Measurements from ENCODE around the gene KAT6B.

The KAT6B gene

DNA sequence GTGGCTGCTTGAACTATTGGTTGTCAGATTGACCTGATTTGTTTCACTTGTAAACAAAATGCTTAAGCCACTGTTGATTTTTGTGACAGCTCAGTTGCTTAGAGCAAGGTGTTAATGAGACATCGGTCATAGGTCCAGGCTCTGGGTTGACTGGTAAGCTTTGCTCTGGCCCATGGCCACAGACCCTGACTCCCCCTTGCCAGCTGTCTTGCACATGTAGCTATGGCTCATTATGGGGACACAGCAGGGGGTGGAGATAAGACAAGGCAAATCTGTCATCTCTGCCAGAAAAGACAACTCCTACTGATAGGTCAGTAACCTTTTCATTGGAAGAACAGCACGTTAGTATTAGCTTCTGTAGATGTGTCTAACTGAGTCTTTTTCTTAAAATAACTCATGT lies 95.3 kb downstream of the KAT6B start:
- peak; percentile 67 for DNase-seq (ENCODE audit: low spot score)

DNA sequence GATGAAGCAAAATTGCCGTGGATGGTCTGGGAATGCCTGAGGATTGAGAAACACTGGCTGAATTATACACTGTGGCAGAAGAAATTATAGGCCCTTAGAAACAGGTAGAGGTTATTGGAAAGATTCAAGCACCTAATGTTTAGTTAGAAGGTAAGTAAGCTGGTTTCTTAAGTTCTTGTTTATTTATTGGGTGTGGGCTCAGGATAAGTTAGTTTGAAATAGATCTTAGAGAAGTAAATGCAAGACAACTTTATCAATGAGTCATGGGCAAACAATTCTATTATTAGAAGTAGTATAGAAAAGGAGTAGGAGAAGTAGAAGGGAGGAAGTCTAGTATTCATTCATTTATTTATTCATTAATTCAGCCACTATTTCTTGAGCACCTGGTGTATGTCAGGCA lies 96.5 kb downstream of the KAT6B start:
- DNase-seq (ENCODE audit: low spot score), result no peak

DNA sequence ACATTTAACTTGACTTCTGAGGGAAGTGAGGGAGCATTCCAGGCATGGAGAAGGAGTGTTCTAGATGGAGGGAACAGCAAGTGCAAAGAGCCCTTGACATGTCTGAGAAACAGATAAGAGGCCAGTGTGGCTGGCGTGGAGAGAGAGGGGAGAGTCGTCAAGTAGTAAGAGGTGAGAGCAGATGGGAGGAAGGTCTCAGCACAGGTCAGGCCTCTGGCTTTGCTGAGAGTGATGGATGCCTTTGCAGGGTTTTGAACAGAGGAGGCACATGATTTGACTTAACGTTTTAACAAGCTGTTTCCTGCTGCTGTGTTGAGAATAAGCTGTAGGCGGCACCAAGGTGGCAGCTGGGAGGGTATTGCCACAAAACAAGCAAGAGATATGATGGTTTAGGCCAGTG lies 97.2 kb downstream of the KAT6B start:
- DNase-seq (ENCODE audit: low spot score), result no peak

DNA sequence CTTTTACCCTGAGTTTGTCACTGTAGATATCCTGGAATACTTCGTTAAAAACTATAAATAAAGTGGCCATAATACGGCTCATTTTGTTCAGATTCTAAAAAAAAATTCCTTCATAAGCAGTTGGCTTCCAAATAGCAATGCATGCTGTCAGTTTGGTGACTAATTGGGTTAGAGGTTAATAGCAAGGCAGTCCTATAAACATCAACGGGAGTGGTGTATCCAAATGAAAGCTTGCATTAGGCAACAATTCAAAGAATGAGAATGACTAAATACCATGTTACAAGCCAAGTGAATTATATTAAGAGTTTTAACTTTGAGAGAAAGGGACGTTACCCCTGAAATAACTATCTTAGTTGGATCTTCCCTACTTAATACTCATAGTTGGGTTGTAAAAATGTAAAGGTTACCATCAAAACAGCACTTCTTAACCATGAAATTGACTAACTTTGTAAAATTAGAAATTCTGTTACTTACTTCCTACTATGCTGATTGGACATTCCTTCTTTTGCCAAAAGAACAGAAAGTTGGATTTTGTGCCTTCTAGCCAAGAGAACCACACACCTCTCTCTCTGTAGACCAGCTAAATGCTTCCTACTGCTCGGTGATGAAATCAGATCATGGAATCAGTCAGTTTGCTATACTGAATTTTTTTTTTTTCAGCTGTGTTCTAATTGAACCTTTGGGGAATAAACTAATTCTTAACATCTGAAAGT lies 98.0 kb downstream of the KAT6B start:
- no peak for DNase-seq (ENCODE audit: low spot score)

DNA sequence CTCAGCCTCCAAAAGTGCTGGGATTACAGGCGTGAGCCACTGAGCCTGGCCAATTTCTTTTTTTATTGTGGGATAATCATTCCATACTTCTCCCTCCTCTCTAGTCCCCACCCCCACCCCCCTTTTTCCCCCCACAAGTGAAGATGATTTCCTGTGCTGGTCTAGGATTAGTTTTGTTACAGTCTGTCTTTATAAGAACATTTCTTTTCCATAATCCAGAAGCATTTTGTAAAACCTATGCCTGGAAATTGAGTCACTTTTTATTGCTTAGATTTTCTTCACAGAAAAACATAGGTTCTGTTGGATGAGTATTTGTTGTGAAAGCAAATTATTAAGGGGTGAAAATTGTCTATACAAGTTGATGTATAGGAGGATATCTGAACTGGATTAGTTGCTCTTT lies 98.9 kb downstream of the KAT6B start:
- no peak for DNase-seq (ENCODE audit: low spot score)

DNA sequence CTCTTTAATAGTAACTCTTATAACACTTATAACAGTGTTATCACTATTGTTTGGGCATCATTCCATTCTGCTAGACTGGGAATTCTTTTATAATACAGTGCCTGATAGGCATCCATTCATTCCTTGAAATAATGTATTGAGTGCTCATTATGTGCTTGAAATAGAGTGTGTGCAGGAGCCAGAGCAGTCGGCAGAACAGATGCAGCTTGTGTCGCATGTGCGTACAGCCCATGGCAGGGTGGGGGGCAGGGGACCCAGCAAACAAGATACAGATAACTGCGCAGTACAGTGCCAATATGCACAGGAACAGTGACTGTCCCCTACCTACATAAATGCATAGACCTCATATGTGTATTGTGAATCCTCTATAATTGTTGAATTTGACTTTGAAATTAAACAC lies 99.3 kb downstream of the KAT6B start:
- DNase-seq (ENCODE audit: low spot score), result no peak

DNA sequence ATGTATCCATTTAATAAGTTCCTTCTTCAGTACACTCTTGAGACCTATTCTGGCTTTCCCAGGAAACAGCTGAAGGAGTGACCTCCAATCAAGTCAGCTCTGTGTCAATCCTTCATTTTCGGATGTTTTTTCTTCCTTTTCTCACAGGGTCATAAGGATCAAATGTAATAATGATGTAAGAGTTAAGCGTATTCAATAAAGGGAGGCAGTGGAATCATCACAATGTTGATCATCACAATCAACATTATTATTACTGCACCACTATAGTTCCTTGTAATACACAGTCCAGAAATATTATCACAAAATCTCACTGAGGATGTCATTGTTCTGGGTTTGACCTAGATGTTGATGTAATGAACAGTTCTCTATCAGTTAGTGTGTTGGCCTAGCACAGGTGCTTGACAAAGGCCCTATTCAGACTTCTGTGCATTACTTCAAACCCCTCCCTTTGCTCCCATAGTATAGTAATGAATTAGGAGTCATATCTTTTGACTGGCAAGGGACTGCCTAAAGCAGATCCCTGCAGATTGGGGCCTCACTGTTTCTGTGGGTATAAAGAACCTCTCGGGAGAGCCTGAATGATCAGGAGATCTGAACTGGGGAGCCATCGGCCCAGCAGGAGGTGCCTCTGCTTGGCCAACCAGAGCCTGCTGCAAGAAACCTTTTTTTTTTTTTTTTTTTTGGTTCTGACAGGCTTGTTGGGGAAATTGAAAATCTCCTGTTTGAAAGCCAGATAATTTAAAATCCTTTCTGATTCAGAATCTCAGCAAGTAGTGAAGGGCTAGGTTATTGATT lies 100.6 kb downstream of the KAT6B start:
- DNase-seq (ENCODE audit: low spot score), result no peak

DNA sequence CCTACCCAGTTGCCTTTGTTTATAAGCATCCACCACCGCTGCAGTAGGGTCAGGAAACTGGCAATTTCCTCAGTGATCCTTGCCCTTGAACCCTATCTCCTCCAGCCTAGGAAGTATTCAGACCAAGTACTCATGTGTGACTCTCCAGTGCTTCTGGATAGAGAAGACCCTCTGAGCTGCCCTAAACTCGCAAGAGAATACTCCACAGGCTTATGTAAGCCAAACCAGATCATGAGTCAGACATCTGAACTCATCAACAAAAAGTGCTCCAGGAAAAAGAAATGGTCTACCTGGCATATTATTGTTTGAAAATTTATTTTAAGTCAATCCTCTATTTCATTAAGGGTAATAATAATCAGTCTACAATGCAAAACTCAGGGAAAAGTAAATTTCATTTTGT lies 101.3 kb downstream of the KAT6B start:
- DNase-seq (ENCODE audit: low spot score), result no peak

DNA sequence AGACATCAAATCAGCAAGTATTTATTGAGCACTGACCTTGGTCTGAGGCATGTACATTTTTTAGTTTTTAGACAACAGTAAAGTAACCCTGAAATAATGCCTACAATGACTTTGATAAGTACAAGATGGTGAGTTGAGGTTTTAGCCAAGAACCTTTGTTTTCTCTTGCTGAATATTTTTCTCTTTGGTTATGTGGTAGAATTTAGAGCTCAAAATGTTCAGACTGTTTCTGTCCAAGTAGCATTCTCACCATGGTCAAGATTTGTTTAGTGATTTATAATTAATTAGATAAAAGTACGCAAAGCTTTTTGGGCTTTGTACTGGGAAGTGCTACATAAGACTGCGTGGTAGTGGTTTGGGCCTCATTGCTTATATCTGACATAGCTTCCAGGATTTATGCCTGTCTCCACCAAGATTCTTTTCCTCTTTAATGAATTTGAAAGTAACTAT lies 102.4 kb downstream of the KAT6B start:
- no peak for DNase-seq (ENCODE audit: low spot score)

DNA sequence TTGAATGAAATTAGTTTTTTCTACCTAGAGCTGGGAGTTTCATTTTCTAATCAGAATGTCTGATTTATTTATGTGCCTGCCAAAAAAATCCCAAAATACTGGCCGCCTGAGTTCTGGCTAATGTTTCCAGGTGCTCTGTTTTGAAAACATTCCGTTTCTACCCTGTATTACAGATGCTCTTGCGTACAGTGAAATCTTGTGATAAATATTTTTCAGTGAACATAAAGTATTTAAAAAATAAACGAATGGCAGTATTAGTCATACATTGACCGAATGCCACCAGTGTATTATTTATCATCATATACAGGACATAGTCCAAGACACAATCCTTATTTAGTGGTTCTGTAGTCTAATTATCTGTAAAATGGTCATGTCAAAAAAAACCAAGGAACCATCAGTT lies 102.8 kb downstream of the KAT6B start:
- DNase-seq (ENCODE audit: low spot score), result no peak

DNA sequence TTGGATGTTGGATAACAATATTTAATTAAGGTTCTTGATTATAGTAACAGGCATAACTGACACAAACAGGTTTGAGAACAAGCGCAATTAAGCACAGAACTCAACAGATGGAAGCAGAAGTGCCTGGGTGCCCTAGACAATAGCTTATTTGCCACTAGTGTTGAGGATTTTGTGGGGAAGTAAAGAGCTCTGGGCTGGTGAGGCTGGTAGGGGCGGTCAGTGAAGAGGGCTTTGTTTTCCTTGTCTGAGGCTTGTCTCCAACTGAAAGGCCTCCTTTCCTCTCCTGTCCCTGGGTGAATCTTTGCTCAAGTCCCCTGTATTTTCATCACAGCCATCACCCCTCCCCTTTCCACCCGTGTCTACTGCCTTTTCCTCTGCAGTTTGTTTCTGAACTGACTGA lies 104.6 kb downstream of the KAT6B start:
- DNase-seq (ENCODE audit: low spot score), result no peak

DNA sequence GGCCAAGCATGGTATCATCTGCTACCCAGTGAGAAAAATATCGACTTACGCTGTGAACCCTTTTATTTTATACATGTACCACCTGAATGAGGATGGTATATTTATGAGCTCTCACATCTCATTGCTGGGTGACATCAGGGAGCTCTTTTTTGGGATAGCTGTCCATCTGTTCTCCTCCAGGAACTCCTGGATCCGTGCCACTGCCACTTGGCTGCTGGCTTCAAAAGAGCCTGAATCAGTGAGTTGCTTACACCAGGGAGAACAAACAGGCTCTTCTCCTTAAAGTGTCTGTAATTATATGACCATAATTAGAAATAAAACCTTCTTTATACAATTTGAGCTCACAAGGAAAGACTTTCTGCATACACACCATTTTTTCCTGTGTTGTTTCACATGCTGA lies 106.2 kb downstream of the KAT6B start:
- DNase-seq (ENCODE audit: low spot score), result no peak

DNA sequence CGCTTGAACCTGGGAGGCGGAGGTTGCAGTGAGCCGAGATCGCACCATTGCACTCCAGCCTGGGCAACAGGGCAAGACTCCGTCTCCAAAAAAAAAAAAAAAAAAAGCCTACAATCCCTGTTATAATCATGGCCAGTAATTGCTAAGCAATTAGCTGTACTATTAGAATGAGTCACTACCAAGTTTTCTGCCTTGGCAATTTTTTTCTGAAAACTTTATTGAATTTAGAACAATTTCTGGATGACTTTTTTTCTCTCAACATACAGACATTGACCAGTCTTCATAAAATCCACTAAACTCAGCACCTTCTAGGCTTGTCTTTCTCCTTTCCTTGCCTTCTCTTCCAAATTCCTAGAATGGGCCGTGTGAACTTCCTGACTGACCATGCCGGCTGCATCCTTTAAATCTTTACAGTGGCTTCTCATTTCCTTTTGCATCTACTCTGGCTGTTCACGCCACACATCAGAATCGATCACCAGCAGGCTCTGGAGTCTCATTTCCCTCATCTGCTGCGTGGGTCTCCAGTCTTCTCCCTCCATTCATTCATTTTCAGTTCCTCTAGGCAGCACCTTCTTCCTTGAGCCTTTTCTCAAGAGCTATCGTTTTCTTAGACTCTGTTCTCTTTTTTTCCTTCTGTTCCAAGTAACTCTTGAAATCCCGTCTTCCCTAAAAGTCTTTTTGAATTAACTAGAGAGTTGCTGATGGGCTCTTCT lies 107.9 kb downstream of the KAT6B start:
- no peak for DNase-seq (ENCODE audit: low spot score)

DNA sequence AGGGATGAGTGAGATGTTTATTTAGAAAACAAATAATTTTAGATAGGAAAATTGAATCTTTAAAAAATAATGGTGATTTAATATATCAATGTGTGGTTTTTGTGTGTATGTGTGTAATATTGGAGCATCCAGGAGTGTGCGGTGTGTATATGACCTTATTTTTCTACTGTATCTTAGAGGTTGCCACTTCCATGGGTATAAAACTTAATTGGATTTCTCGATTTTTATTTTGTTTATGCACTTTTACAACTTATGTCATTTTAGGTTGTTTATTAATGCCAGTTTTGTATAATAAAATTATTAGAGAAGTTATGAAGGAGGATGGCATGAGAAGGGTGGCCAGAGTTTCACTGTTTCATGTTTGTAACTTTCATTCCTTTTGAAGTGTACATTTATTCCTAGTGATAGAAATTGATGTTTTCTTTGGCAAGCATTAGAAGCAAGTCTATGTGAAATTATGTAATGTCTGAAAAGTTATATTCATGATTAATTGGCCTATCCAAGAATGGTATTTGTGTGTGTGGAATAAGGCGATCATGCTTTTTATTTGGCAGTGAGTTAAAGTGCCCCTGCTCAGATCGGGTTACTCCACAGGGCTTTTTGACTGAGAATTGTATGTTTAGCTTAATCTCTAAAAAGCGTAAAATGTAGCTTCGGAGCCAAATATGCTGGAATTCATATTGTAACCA lies 110.3 kb downstream of the KAT6B start:
- DNase-seq (ENCODE audit: low spot score), result no peak

DNA sequence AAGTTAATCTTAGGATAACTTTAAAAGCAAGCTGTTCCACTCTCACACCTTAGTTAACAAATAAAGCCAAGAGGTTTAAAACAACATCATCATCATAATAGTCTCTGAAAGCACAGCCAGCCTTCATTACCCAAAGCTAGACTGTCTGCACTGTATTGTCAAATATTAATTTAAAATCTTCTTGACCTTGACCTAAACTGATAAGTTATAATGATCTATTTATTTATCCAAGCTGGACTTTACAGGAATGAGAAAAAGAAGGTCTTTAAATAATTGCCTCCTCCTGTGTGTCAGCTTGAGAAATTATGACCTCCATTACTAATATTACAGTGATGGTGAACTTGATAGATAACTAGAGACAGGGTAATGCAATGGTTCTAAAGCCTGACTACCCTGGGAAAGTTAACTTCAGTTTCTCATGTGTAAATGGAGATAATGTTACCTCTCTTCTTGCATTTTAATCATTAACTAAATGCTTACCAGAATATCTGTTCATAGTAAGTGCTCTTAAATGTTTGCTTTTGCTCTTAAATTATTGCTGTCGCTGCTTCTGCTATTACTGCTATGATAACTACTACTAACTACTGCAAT lies 111.0 kb downstream of the KAT6B start:
- no peak for DNase-seq (ENCODE audit: low spot score)

DNA sequence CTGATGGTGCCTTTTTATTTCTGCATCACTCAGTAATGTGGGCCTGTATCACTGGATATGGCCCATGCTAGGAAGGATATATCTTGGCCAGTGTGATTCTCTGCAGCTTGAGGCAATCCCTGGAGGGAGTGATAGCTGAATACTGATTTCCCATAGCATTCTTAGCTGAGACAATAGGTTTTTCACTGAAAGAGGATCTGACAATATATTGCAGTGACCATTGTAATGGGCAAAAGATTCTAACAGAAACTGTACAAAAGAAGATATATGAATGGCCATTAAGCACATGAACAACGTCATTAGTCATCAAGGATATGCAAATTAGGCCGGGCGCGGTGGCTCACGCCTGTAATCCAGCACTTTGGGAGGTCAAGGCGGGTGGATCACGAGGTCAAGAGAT lies 117.8 kb downstream of the KAT6B start:
- no peak for DNase-seq (ENCODE audit: low spot score)

DNA sequence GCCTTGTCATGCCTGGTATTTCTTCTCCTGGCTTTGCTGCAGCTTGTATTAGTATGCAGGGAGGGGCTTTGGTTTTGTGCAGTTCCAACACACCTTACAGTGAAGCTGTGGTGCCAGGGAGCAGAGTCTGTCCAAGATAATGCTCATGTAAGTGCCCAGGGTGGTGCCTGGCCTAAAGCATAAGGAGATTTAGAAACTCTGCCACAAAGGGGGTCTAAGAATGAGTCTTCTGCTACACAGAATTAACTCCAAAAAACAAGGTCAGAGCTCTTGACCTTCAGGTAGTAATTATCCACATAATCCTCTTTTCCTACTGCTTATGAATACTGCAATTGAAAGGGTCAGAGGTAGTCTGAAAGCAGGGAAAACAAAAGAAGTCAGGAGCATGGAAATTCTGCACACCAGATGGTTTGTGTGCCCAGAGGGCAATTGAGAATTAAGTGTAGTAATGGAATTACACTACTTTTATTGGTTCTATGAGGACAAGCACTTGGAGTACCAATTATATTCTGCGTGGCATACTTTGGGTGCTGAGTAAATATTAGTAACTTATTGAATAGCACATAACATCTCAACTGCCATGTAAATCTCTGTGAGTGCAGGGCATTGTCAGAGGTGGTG lies 121.5 kb downstream of the KAT6B start:
- no peak for DNase-seq (ENCODE audit: low spot score)

DNA sequence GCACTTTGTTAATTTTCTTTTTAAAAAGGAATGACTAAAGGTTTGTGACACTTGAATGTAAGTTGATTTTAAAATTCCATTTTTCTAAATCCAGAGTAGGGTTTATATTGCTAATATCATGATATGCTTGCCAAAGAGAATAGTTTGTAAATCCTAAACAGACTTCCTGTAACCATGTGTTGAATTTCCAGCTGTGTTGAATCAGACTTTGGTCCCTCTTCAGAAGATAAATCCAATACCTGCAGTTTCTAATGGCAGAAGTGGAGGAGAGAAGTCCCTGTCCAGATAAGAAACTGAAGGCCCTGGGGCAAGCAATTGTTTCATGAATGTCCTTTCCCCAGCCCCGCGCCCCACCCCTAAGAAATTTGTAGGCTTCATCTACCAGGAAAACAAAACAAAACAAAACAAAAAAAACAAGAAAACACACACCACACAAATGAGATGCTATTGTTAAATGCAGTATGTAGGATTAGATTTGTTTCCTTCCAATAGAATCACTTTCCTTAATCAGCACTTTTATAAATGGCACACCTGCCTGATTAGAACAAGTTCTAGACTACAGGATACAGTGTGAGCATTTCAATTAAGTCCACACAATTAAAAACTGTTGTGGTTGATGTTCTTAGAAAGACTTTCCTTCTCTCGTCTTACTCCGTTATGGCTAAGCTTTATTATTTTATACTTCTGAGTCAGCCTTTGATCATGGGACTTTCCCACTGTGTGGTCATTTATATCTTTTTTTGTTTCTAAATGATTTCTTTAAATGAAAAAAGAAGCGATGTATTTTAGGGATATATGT lies 122.8 kb downstream of the KAT6B start:
- no peak for DNase-seq (ENCODE audit: low spot score)

DNA sequence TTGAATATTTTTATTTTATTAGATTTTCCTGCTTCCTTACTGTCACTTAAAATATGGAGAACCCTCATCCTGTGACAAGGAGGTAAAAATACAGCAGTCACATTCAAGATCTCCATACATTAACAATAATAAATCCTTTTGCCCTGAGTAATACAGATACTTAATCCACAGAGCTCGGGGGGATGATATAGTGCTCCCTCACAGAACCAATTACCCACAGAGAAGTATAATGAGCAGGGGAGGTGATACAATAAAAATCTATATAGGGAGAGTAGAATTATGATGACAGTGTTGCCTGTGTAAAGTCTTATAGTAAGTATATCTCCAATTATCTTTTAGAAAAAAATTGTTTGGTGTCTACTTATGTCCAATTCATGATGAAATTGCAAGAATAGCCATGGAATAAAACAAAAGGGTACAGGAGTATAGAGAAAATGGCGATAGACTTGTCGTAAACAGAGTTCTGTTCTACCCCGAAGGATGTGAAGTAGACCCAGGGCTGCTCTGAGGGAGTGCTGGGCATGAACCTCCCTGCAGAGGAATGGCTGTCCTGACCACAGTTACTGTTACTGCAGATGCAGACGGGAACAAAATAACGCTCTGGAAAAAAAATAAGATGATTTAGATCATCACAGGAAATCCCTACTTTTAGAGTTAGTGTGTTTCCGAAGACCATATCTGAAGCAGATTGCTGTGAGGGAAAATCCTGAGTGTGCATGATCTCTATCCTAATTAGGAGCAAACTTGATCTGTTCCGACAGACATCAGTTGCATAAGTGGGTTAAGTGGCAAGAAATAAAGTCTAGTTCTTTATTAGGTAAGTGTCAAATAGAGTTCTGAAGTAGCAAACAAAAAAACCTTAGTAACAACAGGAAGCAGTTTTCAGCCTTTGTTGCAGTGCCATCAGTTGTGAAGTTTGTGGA lies 123.7 kb downstream of the KAT6B start:
- DNase-seq (ENCODE audit: low spot score), result no peak

DNA sequence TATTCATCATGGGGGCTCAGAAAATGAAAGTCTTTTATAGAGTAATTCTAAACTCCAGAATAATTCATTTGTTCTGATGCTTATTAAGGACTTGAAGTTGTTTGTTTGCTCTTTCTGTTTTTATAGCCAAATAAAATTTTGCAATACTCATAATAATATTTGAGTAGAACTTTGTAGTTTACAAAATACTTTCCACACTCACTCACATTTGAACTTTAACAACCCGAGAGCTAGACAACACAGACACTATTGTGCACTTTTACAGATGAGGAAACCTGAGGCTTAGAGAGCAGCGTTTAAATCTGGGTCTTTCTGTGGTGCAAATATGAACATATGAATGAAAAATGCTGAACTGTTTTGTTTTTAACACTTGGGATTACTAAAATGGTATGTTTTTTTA lies 126.8 kb downstream of the KAT6B start:
- no peak for DNase-seq (ENCODE audit: low spot score)

Data from ecto neural progenitor cell (in vitro differentiated cells).